ENCODE measurements around the gene SH2D7.

The SH2D7 gene

DNA sequence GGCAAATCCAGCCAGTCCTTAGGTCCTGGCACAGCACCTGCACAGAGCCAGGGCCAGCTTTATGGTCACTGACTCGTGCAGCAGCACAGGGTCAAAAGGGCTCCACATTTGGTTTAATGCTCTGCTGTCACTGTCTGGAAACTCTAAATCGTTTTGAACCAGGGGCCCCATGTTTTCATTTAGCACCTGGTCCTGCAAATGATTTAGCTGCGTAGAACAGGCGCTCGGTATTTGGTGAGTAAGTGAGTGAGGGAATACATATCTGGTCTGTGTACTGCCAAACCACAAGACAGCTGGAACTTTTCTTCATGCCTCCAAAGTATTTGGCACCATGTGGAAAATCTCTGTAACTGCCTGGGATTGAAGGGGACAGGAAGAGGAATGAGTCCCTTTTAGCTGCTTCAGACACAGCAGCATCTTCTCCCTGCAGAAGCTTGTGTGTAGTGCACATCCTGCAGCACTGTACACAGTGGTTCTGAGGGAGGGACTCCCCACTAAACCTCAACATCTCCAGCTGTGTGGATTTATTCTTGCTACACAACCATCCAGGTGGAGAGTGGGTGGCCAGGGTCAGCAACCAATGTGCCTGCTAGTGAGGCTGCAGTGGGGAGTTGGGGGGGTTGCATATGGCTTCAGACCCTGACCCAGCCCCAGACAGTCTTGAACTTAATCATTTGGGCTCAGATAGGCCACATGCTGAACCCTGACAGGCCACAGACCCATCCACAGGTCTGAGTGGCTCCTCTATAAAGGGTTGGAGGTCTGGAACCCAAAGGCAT lies 1.1 kb downstream of the SH2D7 start:
- H3K4me2 ChIP-seq (ENCODE audit: low read length), result no peak overlapping the region
- no peaks in the 10 kb centered on the region for H3K9me2 ChIP-seq (ENCODE audit: low read depth, low read length)
- H4K20me1 ChIP-seq (ENCODE audit: insufficient read depth, low read length), result no peaks in the 10 kb centered on the region
- H3K9me3 ChIP-seq (ENCODE audit: low read length), result no peaks in the 10 kb centered on the region
- no peak for TF ChIP-seq CTCF (IDR thresholded peaks at IDR 0.05; ENCODE audit: low read length)
- no peak for TF ChIP-seq EZH2 (IDR thresholded peaks at IDR 0.05; ENCODE audit: borderline replicate concordance, low read length)
- H3K27ac ChIP-seq (ENCODE audit: low read depth, low read length, poor library complexity, severe bottlenecking), result no peak overlapping the region
- H3K36me3 ChIP-seq (ENCODE audit: insufficient read depth, low read length), result no peaks in the 10 kb centered on the region
- no peaks in the 10 kb centered on the region for H3K4me1 ChIP-seq (ENCODE audit: insufficient read depth, low read length, severe bottlenecking)
- no peak overlapping the region for H2AFZ ChIP-seq (ENCODE audit: low read length)
- H3F3A ChIP-seq (ENCODE audit: insufficient read depth, low read length), result no peaks in the 10 kb centered on the region
- H3K9ac ChIP-seq (ENCODE audit: low read length), result no peak overlapping the region
- no peaks in the 10 kb centered on the region for H3K79me2 ChIP-seq (ENCODE audit: insufficient read depth, low read length)
- H3K4me3 ChIP-seq (ENCODE audit: low read depth, low read length, poor library complexity, severe bottlenecking), result no peak overlapping the region
- H3K27me3 ChIP-seq (ENCODE audit: insufficient read depth, low read length), result peaks cover 3% of the 10 kb centered on the region; the same call in 1 of the 2 replicates

GRCh38 chr15:78097667-78098066 lies 5.3 kb downstream of the SH2D7 start:
- no peaks in the 10 kb centered on the region for H3K79me2 ChIP-seq (ENCODE audit: insufficient read depth, low read length)
- H3K9me3 ChIP-seq (ENCODE audit: low read length), result no peaks in the 10 kb centered on the region
- no peak overlapping the region for H2AFZ ChIP-seq (ENCODE audit: low read length)
- H3K9me2 ChIP-seq (ENCODE audit: low read depth, low read length), result no peaks in the 10 kb centered on the region
- H3F3A ChIP-seq (ENCODE audit: insufficient read depth, low read length), result no peaks in the 10 kb centered on the region
- peaks cover 3% of the 10 kb centered on the region; the same call in 1 of the 2 replicates for H3K27me3 ChIP-seq (ENCODE audit: insufficient read depth, low read length)
- no peak for TF ChIP-seq EZH2 (IDR thresholded peaks at IDR 0.05; ENCODE audit: borderline replicate concordance, low read length)
- no peak for TF ChIP-seq CTCF (IDR thresholded peaks at IDR 0.05; ENCODE audit: low read length)
- H4K20me1 ChIP-seq (ENCODE audit: insufficient read depth, low read length), result no peaks in the 10 kb centered on the region
- H3K4me1 ChIP-seq (ENCODE audit: insufficient read depth, low read length, severe bottlenecking), result no peaks in the 10 kb centered on the region
- H3K4me3 ChIP-seq (ENCODE audit: low read depth, low read length, poor library complexity, severe bottlenecking), result no peak overlapping the region
- H3K36me3 ChIP-seq (ENCODE audit: insufficient read depth, low read length), result no peaks in the 10 kb centered on the region
- H3K27ac ChIP-seq (ENCODE audit: low read depth, low read length, poor library complexity, severe bottlenecking), result no peak overlapping the region
- H3K9ac ChIP-seq (ENCODE audit: low read length), result no peak overlapping the region
- no peak overlapping the region for H3K4me2 ChIP-seq (ENCODE audit: low read length)

- Histone ChIP-seq H3K27ac (ENCODE audit: low read depth, low read length, poor library complexity, severe bottlenecking) (no peak overlapping the region), H3K4me1 (ENCODE audit: insufficient read depth, low read length, severe bottlenecking) (no peaks in the 10 kb centered on the region), H3K4me3 (ENCODE audit: low read depth, low read length, poor library complexity, severe bottlenecking) (no peak overlapping the region), H3K27me3 (ENCODE audit: insufficient read depth, low read length) (peaks cover 3% of the 10 kb centered on the region; the same call in 1 of the 2 replicates), H3K79me2 (ENCODE audit: insufficient read depth, low read length) (no peaks in the 10 kb centered on the region), H3K9me3 (ENCODE audit: low read length) (no peaks in the 10 kb centered on the region), H3K9me2 (ENCODE audit: low read depth, low read length) (no peaks in the 10 kb centered on the region), H3K4me2 (ENCODE audit: low read length) (no peak overlapping the region), H3K36me3 (ENCODE audit: insufficient read depth, low read length) (no peaks in the 10 kb centered on the region), H3K9ac (ENCODE audit: low read length) (no peak overlapping the region), H4K20me1 (ENCODE audit: insufficient read depth, low read length) (no peaks in the 10 kb centered on the region), H2AFZ (ENCODE audit: low read length) (no peak overlapping the region), H3F3A (ENCODE audit: insufficient read depth, low read length) (no peaks in the 10 kb centered on the region)
- TF ChIP-seq EZH2 (IDR thresholded peaks at IDR 0.05; ENCODE audit: borderline replicate concordance, low read length) (no peak), CTCF (IDR thresholded peaks at IDR 0.05; ENCODE audit: low read length) (no peak)
These were observed 5.9 kb downstream of the SH2D7 start for GRCh38 chr15:78098131-78098755.

Data from OCI-LY1 (cell line).